Endothelial cell of umbilical vein (primary cell): Measurements from ENCODE around the gene PNLDC1.

ENCODE experiments used
- CTCF ChIP-seq, 2 donors: IDR thresholded peaks; 1 replicate in 1 of 2; 2 replicates in 1 of 2; pipeline ENCODE4 v1.5.1; 2011; ENCODE audit warnings: low read length in 2 of 2, mild to moderate bottlenecking in 2 of 2, moderate library complexity in 2 of 2, control low read depth in 1 of 2, inconsistent platforms in 1 of 2, low read depth in 1 of 2; ENCODE audit not compliant: insufficient read depth in 1 of 2; ENCODE audit errors: extremely low read depth in 1 of 2
- FOS ChIP-seq: IDR thresholded peaks from 2 replicates; pipeline ENCODE4 v1.6.1; 2011; ENCODE audit warnings: mild to moderate bottlenecking, low read length, moderate library complexity, borderline replicate concordance; ENCODE audit not compliant: insufficient read depth
- MAX ChIP-seq: IDR thresholded peaks from 2 replicates; pipeline ENCODE4 v1.6.1; 2011; ENCODE audit not compliant: insufficient read depth, insufficient read length
- POLR2A ChIP-seq: IDR thresholded peaks from 2 replicates; pipeline ENCODE4 v1.6.1; 2012; ENCODE audit warnings: low read depth, mild to moderate bottlenecking, control low read depth, low read length

GRCh38 chr6:159828074-159828473 lies 28.0 kb downstream of the PNLDC1 start:
- TF ChIP-seq POLR2A (no peak), CTCF (IDR thresholded peaks at IDR 0.05; ENCODE audit: extremely low read depth in 1 of 2, insufficient read depth in 1 of 2, low read depth in 1 of 2, low read length in 2 of 2) (no peak), FOS (no peak), MAX (no peak)
